HG02571 (cell line): ENCODE data around the gene RNASEH1.
A peak's percentile ranks its signal among the peaks of the same experiment; 100 is the strongest.

ENCODE experiments used
- ATAC-seq: cut with Tn5 transposase; IDR thresholded peaks from one replicate; pipeline ENCODE4 v1.9.1; 2021; ENCODE audit warnings: mild to moderate bottlenecking, moderate library complexity; ENCODE audit not compliant: unreplicated experiment

Gene RNASEH1

GRCh38 chr2:3558205-3559014, at the start of gene RNASEH1:
RNASEH1 (minus strand) TSS chr2:3558333; CDS start chr2:3558260, 73 bp downstream.
- peak; percentile 95 for ATAC-seq

GRCh38 chr2:3606370-3607201, 48.5 kb upstream of the RNASEH1 start:
- ATAC-seq: no peak

- ATAC-seq: no peak
Observed at GRCh38 chr2:3606028-3606369, 47.9 kb upstream of the RNASEH1 start.

GRCh38 chr2:3604991-3605961, 47.1 kb upstream of the RNASEH1 start:
- no peak for ATAC-seq

- no peak for ATAC-seq
Observed at GRCh38 chr2:3604207-3604877, 46.2 kb upstream of the RNASEH1 start.

GRCh38 chr2:3603536-3604206, 45.5 kb upstream of the RNASEH1 start:
- no peak for ATAC-seq

GRCh38 chr2:3602553-3603339, 44.6 kb upstream of the RNASEH1 start:
- no peak for ATAC-seq

- no peak for ATAC-seq
Observed at GRCh38 chr2:3601561-3602271, 43.6 kb upstream of the RNASEH1 start.

GRCh38 chr2:3600256-3600855, 42.2 kb upstream of the RNASEH1 start:
- no peak for ATAC-seq

GRCh38 chr2:3598912-3599854, 41.0 kb upstream of the RNASEH1 start:
- ATAC-seq: no peak

GRCh38 chr2:3598197-3598910, 40.2 kb upstream of the RNASEH1 start:
- no peak for ATAC-seq

GRCh38 chr2:3597567-3597966, 39.4 kb upstream of the RNASEH1 start:
- no peak for ATAC-seq

GRCh38 chr2:3596901-3597417, 38.8 kb upstream of the RNASEH1 start:
- no peak for ATAC-seq

GRCh38 chr2:3595985-3596384, 37.9 kb upstream of the RNASEH1 start:
- peak; percentile 88 for ATAC-seq

GRCh38 chr2:3595404-3595803, 37.3 kb upstream of the RNASEH1 start:
- ATAC-seq: no peak
